ENCODE data around the gene AGBL4. TPM values are rescaled to one million over a fixed set of nuclear protein-coding genes. Genes with fewer than 3 reads are reported as not detected.

Gene AGBL4
- total and polyA plus RNA-seq, 11 donors, result 0.40 to 1.4 (median 0.54) TPM; not detected in 3

- no peak for DNase-seq
- Histone ChIP-seq H3K27ac (no peak overlapping the region), H3K36me3 (no peaks in the 10 kb centered on the region), H3K27me3 (peaks cover 0 to 1% (median 0%) of the 10 kb centered on the region in 9 donors), H3K4me1 (peaks cover 0 to 3% (median 0%) of the 10 kb centered on the region in 12 donors), H3K9me3 (no peaks in the 10 kb centered on the region), H3K4me3 (no peak overlapping the region)
- ATAC-seq, result no peak
- TF ChIP-seq CTCF (IDR thresholded peaks at IDR 0.05), result no peak
- TF ChIP-seq POLR2A (IDR thresholded peaks at IDR 0.05), result no peak
- 81 to 85% (median 82%) methylated on average over 2 of the region's 2 CpGs for WGBS, 4 donors
- intact Hi-C loops (cut with DNase I), result no loop called here
These were observed 1455.3 kb downstream of the AGBL4 start for GRCh38 chr1:48568501-48568900.

- peaks cover 0 to 2% (median 0%) of the 10 kb centered on the region in 12 donors for H3K4me1 ChIP-seq
- H3K36me3 ChIP-seq, result no peaks in the 10 kb centered on the region
- no peak overlapping the region for H3K4me3 ChIP-seq
- H3K27ac ChIP-seq, result no peak overlapping the region
- H3K27me3 ChIP-seq, result no peaks in the 10 kb centered on the region
- 79 to 95% (median 89%) methylated on average over 2 of the region's 2 CpGs for WGBS, 4 donors
- DNase-seq (no peak), ATAC-seq (no peak)
- H3K9me3 ChIP-seq, result no peaks in the 10 kb centered on the region
- TF ChIP-seq POLR2A (IDR thresholded peaks at IDR 0.05) (no peak), CTCF (IDR thresholded peaks at IDR 0.05) (no peak)
- intact Hi-C loops (cut with DNase I), result no loop called here
These were observed 1457.3 kb downstream of the AGBL4 start for GRCh38 chr1:48566492-48566891.

- DNase-seq, result no peak
- H3K36me3 ChIP-seq, result no peaks in the 10 kb centered on the region
- WGBS, 4 donors, result 74 to 90% (median 83%) methylated on average over 1 of the region's 1 CpG
- H3K27ac ChIP-seq, result no peak overlapping the region
- ATAC-seq, result no peak
- TF ChIP-seq CTCF (IDR thresholded peaks at IDR 0.05) (no peak), POLR2A (IDR thresholded peaks at IDR 0.05) (no peak)
- intact Hi-C loops (cut with DNase I), result no loop called here
- no peaks in the 10 kb centered on the region for H3K4me1 ChIP-seq
- H3K4me3 ChIP-seq, result no peak overlapping the region
- no peaks in the 10 kb centered on the region for H3K27me3 ChIP-seq
- H3K9me3 ChIP-seq, result no peaks in the 10 kb centered on the region
These were observed 1460.7 kb downstream of the AGBL4 start for GRCh38 chr1:48563021-48563420.

GRCh38 chr1:48561444-48561843 lies 1462.3 kb downstream of the AGBL4 start:
- no peaks in the 10 kb centered on the region for H3K4me1 ChIP-seq
- ATAC-seq (no peak), DNase-seq (no peak)
- no peaks in the 10 kb centered on the region for H3K36me3 ChIP-seq
- H3K27ac ChIP-seq, result no peak overlapping the region
- H3K4me3 ChIP-seq, result no peak overlapping the region
- intact Hi-C loops (cut with DNase I), result no loop called here
- no peaks in the 10 kb centered on the region for H3K9me3 ChIP-seq
- 84 to 100% (median 97%) methylated on average over 1 of the region's 1 CpG for WGBS, 4 donors
- TF ChIP-seq CTCF (IDR thresholded peaks at IDR 0.05) (no peak), POLR2A (IDR thresholded peaks at IDR 0.05) (no peak)
- H3K27me3 ChIP-seq, result no peaks in the 10 kb centered on the region

Data from heart left ventricle (tissue), 16 donors.